ENCODE results near the gene MED10.

- TF ChIP-seq CTCF (conservative IDR thresholded peaks at IDR 0.05; ENCODE audit: low read depth, low read length) (no peak), MXI1 (IDR thresholded peaks at IDR 0.05; ENCODE audit: borderline replicate concordance, low read depth, low read length) (no peak), POLR2A (IDR thresholded peaks at IDR 0.05; ENCODE audit: low read depth, low read length) (no peak), FOS (IDR thresholded peaks at IDR 0.05; ENCODE audit: low read depth, low read length) (no peak), RAD21 (IDR thresholded peaks at IDR 0.05; ENCODE audit: low read length) (no peak), BHLHE40 (IDR thresholded peaks at IDR 0.05; ENCODE audit: low read depth, low read length) (no peak), ELK1 (IDR thresholded peaks at IDR 0.05; ENCODE audit: borderline replicate concordance, low read depth, low read length) (no peak), MAFK (IDR thresholded peaks at IDR 0.05; ENCODE audit: low read depth, low read length) (no peak), RFX5 (IDR thresholded peaks at IDR 0.05; ENCODE audit: low read depth, low read length) (no peak), NFE2L2 (IDR thresholded peaks at IDR 0.05; ENCODE audit: low read depth, low read length) (no peak), SMC3 (IDR thresholded peaks at IDR 0.05; ENCODE audit: low read depth, low read length) (no peak)
These were observed 51.6 kb downstream of the MED10 start for GRCh38 chr5:6326776-6327175.

Measured in IMR-90 (cell line).